GM13976 (cell line): ENCODE data around the gene HIRA.

ENCODE experiments used
- DNase-seq: peaks from one replicate; pipeline ENCODE4 v3.0.0; 2012; ENCODE audit warnings: low spot score
- CTCF ChIP-seq: IDR thresholded peaks from 2 replicates; pipeline ENCODE4 v1.5.1; 2012; ENCODE audit warnings: borderline replicate concordance, mild to moderate bottlenecking; ENCODE audit not compliant: insufficient read depth; ENCODE audit errors: extremely low read depth, missing control alignments, control extremely low read depth
- in situ Hi-C: fragments of 300-500 bp; cut with MboI; formaldehyde crosslinking; loops from one replicate; pipeline ENCODE4 v1.12.0; 2022; ENCODE audit warnings: low sequenced_read_pairs, mixed read lengths, inconsistent platforms; ENCODE audit not compliant: unreplicated experiment

Gene HIRA

GRCh38 chr22:19295733-19296132 lies 135.8 kb downstream of the HIRA start:
- no peak for TF ChIP-seq CTCF

DNA sequence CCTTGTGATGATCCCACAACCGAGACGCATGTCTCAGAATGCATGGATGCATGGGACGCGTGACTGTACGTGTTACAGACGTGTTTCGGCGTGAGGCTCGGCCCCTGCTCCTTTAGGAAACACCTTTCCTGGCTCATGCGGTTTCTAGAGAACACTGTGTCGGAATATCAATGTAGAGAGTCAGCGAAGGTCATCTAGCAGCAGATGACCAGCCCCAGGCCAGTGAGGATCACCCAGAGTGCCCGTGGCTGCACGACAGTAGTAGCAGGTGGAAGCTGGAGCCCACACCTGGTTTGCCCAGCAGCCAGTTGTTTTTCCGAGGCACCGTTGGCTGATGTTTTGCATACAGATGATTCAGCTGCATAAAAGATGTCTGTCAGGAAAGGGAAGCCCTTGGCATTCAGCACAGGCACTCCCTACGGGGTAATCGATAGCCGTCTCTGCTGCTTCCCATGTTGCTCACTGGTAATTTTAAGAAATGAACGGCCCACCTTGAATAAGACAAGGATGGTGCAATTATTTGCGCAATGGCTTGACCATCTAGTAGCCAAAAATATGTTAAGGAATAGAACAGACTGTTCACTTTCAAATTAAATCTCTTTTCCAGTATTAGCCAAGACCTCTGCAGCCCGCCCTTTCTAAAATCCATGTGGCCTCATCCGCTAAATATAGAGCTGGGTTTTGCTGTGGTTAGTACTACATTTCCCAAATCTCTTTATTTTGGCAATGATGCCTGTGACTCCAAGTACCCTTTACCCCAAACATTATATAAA lies 138.9 kb downstream of the HIRA start:
- DNase-seq: no peak
- in situ Hi-C loops: loop anchor here (25.0 kb wide), 1 partner anchor 95 kb away; no protein-coding TSS in a partner anchor
- no peak for TF ChIP-seq CTCF

More at GRCh38 chr22:19295733-19296132, 135.8 kb downstream of the HIRA start:
- DNase-seq: no peak
- in situ Hi-C loops: loop anchor here (25.0 kb wide), 1 partner anchor 92 kb away; no protein-coding TSS in a partner anchor

DNA sequence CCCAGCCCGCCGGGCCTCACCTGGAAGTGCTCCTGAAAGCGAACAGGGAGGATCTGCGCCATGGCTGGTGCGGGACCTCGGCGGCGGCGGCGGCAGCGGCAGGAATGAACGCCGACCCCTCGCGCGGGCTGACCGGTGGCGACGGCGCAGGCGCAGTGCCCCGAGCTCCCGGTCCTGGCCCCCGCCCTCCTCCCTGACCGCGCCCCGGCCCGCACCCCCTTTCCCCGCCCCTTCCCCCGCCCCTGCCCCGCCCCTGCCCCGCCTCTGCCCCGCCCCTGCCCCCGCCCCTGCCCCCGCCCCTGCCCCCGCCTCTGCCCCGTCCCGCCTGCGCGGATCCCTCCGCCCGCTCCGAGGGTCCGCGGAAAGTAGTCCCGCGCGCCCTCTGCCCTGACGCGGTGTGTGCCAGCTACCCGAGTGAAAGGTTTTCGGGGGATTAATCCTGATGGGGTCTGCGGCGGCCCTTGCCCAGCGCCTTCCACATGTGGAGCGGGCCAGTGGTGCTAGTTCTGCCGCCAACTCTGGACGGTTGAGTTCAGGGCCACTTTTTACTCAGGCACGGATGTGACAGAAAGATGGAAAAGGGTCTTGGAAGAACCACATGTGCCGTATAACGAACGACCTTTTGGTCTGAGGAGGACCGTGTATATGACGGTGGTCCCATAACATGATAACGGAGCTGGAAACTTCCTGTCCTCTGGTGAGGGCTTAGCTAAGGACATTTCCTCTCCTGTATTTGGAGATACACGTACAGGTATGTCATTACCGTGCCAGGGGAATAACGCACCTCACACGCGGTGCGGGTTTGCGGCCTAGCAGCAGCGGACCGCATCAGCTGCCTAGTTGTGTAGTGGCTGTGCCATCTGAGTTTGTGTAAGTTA lies 139.7 kb downstream of the HIRA start, which contains the start of gene CLTCL1:
TSS of gene CLTCL1 (minus strand) at position 140 of the 878 bp plus-strand sequence. CDS start at position 62, 78 bp downstream.
- in situ Hi-C loops: loop anchor here (25.0 kb wide), 1 partner anchor 95 kb away; no protein-coding TSS in a partner anchor
- TF ChIP-seq CTCF: no peak
- peak; percentile 99 for DNase-seq

GRCh38 chr22:19291218-19291579 lies 140.3 kb downstream of the HIRA start:
- TF ChIP-seq CTCF: no peak
- in situ Hi-C loops: loop anchor here (25.0 kb wide), 1 partner anchor 96 kb away; no protein-coding TSS in a partner anchor
- DNase-seq: no peak

DNA sequence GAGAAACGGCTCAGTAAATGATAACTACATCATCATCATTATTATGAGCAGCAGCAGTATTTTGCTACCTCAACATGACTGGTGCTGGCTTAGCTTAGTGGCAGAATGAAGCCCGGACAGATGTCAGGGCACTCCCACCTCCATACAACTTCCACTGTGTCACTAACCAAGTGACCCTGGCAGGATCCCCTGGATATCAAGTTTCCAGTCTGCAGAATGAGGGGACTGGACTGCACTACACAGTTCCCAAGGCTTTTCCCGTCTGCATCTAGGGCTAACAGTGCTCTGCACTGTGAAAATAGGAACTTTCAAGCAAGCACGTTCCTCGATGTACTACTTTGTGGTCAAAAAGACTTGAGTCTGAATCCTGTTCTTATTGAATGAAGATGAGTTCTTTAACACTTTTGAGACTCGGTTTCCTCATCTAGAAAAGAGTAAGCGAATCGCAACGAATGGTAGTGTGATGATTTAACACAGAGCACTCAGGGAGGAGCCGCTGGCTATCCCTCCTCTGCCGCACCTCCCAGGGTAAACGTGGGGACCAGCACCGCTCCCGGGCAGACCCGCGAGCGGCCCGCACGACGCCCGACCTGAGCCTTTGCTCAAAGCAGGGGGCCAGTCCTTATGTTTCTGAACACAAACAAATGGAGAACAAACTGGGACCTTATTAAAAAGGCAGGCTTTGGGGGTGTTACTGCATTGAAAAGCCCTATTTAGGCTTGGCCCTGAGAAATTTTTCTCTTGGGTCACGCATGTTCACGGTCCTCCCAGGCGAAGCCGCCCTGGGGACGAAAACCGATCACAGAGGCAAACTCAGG lies 140.9 kb downstream of the HIRA start:
- peak; percentile 45 for DNase-seq
- in situ Hi-C loops: loop anchor here (25.0 kb wide), 1 partner anchor 97 kb away; no protein-coding TSS in a partner anchor

More for the DNA sequence above, 140.9 kb downstream of the HIRA start:
- no peak for TF ChIP-seq CTCF
